Colonic mucosa (tissue), 4 donors: ENCODE data around the gene GUCY2D. TPM values are rescaled to one million over a fixed set of nuclear protein-coding genes. Genes with fewer than 3 reads are reported as not detected.
"Not testable (repeated sequence)": the region's sequence is repeated elsewhere in the genome, so short reads cannot be mapped to it uniquely, and the experiment has no call there.

Source experiments
- DNase-seq: peaks from one replicate; pipeline ENCODE4 v3.0.0-alpha.2; 2020
- H3K27ac ChIP-seq: fragments of 200-600 bp; one replicate; pipeline ENCODE4 v1.8.0; 2021
- H3K27me3 ChIP-seq: fragments of 200-600 bp; one replicate; pipeline ENCODE4 v1.8.0; 2021
- H3K36me3 ChIP-seq: fragments of 200-600 bp; one replicate; pipeline ENCODE4 v1.8.0; 2021
- H3K4me1 ChIP-seq: fragments of 200-600 bp; one replicate; pipeline ENCODE4 v1.8.0; 2021; ENCODE audit warnings: mild to moderate bottlenecking
- H3K4me3 ChIP-seq: fragments of 200-600 bp; one replicate; pipeline ENCODE4 v1.8.0; 2021
- H3K9ac ChIP-seq, 2 donors: one replicate each; pipeline ENCODE4 v1.7.0; 2013; ENCODE audit warnings: control low read depth in 2 of 2, low read depth in 2 of 2, low read length in 2 of 2
- H3K9me3 ChIP-seq: fragments of 200-600 bp; one replicate; pipeline ENCODE4 v1.8.0; 2021
- CTCF ChIP-seq: fragments of 200-600 bp; IDR thresholded peaks from one replicate; pipeline ENCODE4 v1.8.0; 2022; ENCODE audit warnings: antibody characterized with exemption, mild to moderate bottlenecking
- intact Hi-C: fragments of 100-400 bp; cut with DNase I; formaldehyde crosslinking; loops from one replicate; pipeline ENCODE4 v1.14.1; 2022
- total RNA-seq, 2 donors: library from RNA; stranded (reverse); fragmentation: NEBNext Ultra II Directional in 1 of 2; extraction: Animal tissue kit (Norgen Biotek cat#: 25700) in 1 of 2; gene quantifications; one replicate each; pipeline ENCODE4 v1.2.1, GENCODE V29; 2021
- donor health status: healthy.
- donor health status: DM: no; HTN: no; CAD: no.
- donor health status: DM: no; HTN: no; CAD: no.

Gene GUCY2D
- total RNA-seq, 2 donors from 2014 or later = 0.21 to 0.37 TPM

- Histone ChIP-seq H3K4me1 (peaks cover 4% of the 10 kb centered on the region), H3K27ac (no peak overlapping the region), H3K27me3 (no peaks in the 10 kb centered on the region), H3K9me3 (no peaks in the 10 kb centered on the region), H3K36me3 (no peaks in the 10 kb centered on the region), H3K9ac (no peak overlapping the region), H3K4me3 (no peak overlapping the region)
- intact Hi-C loops = no loop called here
- no peak for TF ChIP-seq CTCF
- no peak for DNase-seq
These were observed 18.6 kb downstream of the GUCY2D start for GRCh38 chr17:8020776-8021564.

- H3K9ac ChIP-seq = no peak overlapping the region
- no peaks in the 10 kb centered on the region for H3K4me1 ChIP-seq
- H3K36me3 ChIP-seq = no peaks in the 10 kb centered on the region
- H3K27me3 ChIP-seq = no peaks in the 10 kb centered on the region
- no peak overlapping the region for H3K27ac ChIP-seq
- no peaks in the 10 kb centered on the region for H3K9me3 ChIP-seq
- no peak for TF ChIP-seq CTCF
- no peak overlapping the region for H3K4me3 ChIP-seq
- intact Hi-C loops = no loop called here
- DNase-seq = no peak
These were observed 19.3 kb downstream of the GUCY2D start for GRCh38 chr17:8021565-8022359.

- no peak for TF ChIP-seq CTCF
- H3K9me3 ChIP-seq = no peaks in the 10 kb centered on the region
- H3K9ac ChIP-seq = no peak overlapping the region
- intact Hi-C loops = no loop called here
- H3K27me3 ChIP-seq = no peaks in the 10 kb centered on the region
- no peak for DNase-seq
- no peaks in the 10 kb centered on the region for H3K36me3 ChIP-seq
- H3K4me1 ChIP-seq = no peaks in the 10 kb centered on the region
- no peak overlapping the region for H3K27ac ChIP-seq
- no peak overlapping the region for H3K4me3 ChIP-seq
These were observed 20.1 kb downstream of the GUCY2D start for GRCh38 chr17:8022360-8023003.

- H3K9me3 ChIP-seq, H3K9ac ChIP-seq, H3K36me3 ChIP-seq, H3K27ac ChIP-seq, intact Hi-C loops, DNase-seq, H3K4me1 ChIP-seq, H3K4me3 ChIP-seq, H3K27me3 ChIP-seq: not testable (repeated sequence)
These were observed 21.7 kb downstream of the GUCY2D start for GRCh38 chr17:8024161-8024560.

- DNase-seq = no peak
- no peaks in the 10 kb centered on the region for H3K9me3 ChIP-seq
- H3K36me3 ChIP-seq = no peaks in the 10 kb centered on the region
- no peak for TF ChIP-seq CTCF
- H3K27ac ChIP-seq = no peak overlapping the region
- H3K27me3 ChIP-seq = no peaks in the 10 kb centered on the region
- H3K4me1 ChIP-seq = no peaks in the 10 kb centered on the region
- intact Hi-C loops = no loop called here
- H3K9ac ChIP-seq = no peak overlapping the region
- H3K4me3 ChIP-seq = no peak overlapping the region
These were observed 22.9 kb downstream of the GUCY2D start for GRCh38 chr17:8025176-8025911.
